Spleen (tissue), 11 donors: Measurements from ENCODE around the gene NAT10. TPM values are rescaled to one million over a fixed set of nuclear protein-coding genes. Genes with fewer than 3 reads are reported as not detected.

Source experiments
- DNase-seq: peaks from one replicate; pipeline ENCODE4 v3.0.0-alpha.2; 2020
- H3K27ac ChIP-seq, 8 donors: fragments of 200-600 bp; sonication (generic) in 7 of 8; 1 replicate in 4 of 8; 2 replicates in 4 of 8; pipeline versions ENCODE4 v1.5.0 to v1.8.0; 2016 to 2021; ENCODE audit warnings: inconsistent platforms in 4 of 8, mild to moderate bottlenecking in 4 of 8, moderate library complexity in 1 of 8
- H3K27me3 ChIP-seq, 7 donors: fragments of 200-600 bp; sonication (generic) in 6 of 7; replicated peaks in 1 of 7; 1 replicate in 4 of 7; 2 replicates in 3 of 7; pipeline versions ENCODE4 v1.5.0 to v1.8.0; 2016 to 2021; ENCODE audit warnings: inconsistent platforms in 3 of 7, mild to moderate bottlenecking in 1 of 7
- H3K36me3 ChIP-seq, 6 donors: fragments of 200-600 bp; sonication (generic) in 5 of 6; 1 replicate in 4 of 6; 2 replicates in 2 of 6; pipeline versions ENCODE4 v1.5.0 to v1.8.0; 2016 to 2021; ENCODE audit warnings: inconsistent platforms in 2 of 6
- H3K4me1 ChIP-seq, 6 donors: fragments of 200-600 bp; sonication (generic) in 5 of 6; 1 replicate in 3 of 6; 2 replicates in 3 of 6; pipeline versions ENCODE4 v1.5.0 to v1.8.0; 2016 to 2021; ENCODE audit warnings: inconsistent platforms in 3 of 6
- H3K4me3 ChIP-seq, 8 donors: fragments of 200-600 bp; sonication (generic) in 7 of 8; 1 replicate in 4 of 8; 2 replicates in 4 of 8; pipeline versions ENCODE4 v1.5.0 to v1.8.0; 2016 to 2021; ENCODE audit warnings: inconsistent platforms in 4 of 8, mild to moderate bottlenecking in 4 of 8, moderate library complexity in 2 of 8
- H3K9me3 ChIP-seq, 8 donors: fragments of 200-600 bp; sonication (generic) in 7 of 8; 1 replicate in 4 of 8; 2 replicates in 4 of 8; pipeline versions ENCODE4 v1.5.0 to v1.8.0; 2016 to 2021; ENCODE audit warnings: inconsistent platforms in 4 of 8
- POLR2A ChIP-seq, 3 donors: fragments of 450-650 bp; IDR thresholded peaks; one replicate each; pipeline ENCODE4 v1.5.1; 2017; ENCODE audit warnings: antibody characterized with exemption in 3 of 3, mild to moderate bottlenecking in 1 of 3
- POLR2AphosphoS5 ChIP-seq, 3 donors: sonication (generic); formaldehyde crosslinking; IDR thresholded peaks; one replicate each; pipeline ENCODE4 v1.5.1; 2017; ENCODE audit warnings: antibody characterized with exemption in 3 of 3
- WGBS, 5 donors: extraction: QIAGEN DNeasy Blood & Tissue Kit in 3 of 5; methylation state at CpG; one replicate each; pipeline versions ENCODE4 v1.1.5 to v1.1.7; 2013 to 2018; 5-methylcytosine and 5-hydroxymethylcytosine counted together
- intact Hi-C: fragments of 100-400 bp; cut with DNase I; formaldehyde crosslinking; loops from one replicate; pipeline ENCODE4 v1.15.0; 2023; ENCODE audit warnings: low total_unique reads
- polyA plus RNA-seq, 3 donors: library from polyadenylated mRNA; stranded (reverse); fragments of 200-250 nt; gene quantifications; one replicate each; pipeline ENCODE4 v1.2.1, GENCODE V29; 2013
- total RNA-seq, 7 donors: library from RNA; depleted of rRNA in 3 of 7; stranded (reverse); fragments of >200 nt in 3 of 7; fragmentation: NEBNext Ultra II Directional in 4 of 7; extraction: Animal tissue kit (Norgen Biotek cat#: 25700) in 4 of 7; gene quantifications; one replicate each; pipeline versions ENCODE4 v1.1.0 to v1.2.1, GENCODE V29; 2016 to 2021
- TF ChIP-seq, protein P1 (sequence below), 11 experiments: fragments of 200-600 bp in 7 of 11; fragments of 450-650 bp in 4 of 11; sonication (generic) in 4 of 11; IDR thresholded peaks in 8 of 11; conservative IDR thresholded peaks in 3 of 11; 1 replicate in 7 of 11; 2 replicates in 4 of 11; pipeline versions ENCODE4 v1.4.0 to v1.8.0; 2016 to 2021; ENCODE audit warnings: antibody characterized with exemption in 11 of 11, inconsistent platforms in 4 of 11, mild to moderate bottlenecking in 1 of 11
- donor health status: healthy with polysubstance abuse.
- donor health status: DM: no; HTN: no; CAD: no; lungs with moderate emphysema.
- donor health status: DM: no; HTN: no; CAD: no.
- donor health status: Bipolar disorder and iron deficiency.
- donor health status: healthy.
- donor health status: DM: no; HTN: no; CAD: no.
- donor health status: DM: yes; HTN: yes; CAD: no.

NAT10 gene
- total and polyA plus RNA-seq, 10 donors: 27.6 to 64.5 (median 38.3) TPM

DNA sequence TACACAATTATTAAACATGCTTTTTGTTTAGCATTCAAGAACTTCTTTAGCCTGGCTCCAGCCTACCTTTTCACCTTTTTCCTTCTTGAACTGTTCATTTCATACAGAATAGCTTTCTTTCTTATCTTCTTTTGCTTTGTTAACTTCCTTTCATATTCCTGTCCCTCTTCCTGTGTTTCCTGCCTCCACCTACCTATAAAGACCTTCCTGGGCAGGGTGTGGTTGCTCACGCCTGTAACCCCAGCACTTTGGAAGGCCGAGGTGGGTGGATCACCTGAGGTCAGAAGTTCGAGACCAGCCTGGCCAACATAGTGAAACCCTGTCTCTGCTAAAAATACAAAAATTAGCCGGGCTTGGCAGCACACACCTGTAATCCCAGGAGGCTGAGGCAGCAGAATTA is 31.0 kb upstream of the NAT10 start:
- Histone ChIP-seq H3K9me3 (no peaks in the 10 kb centered on the region), H3K27me3 (no peaks in the 10 kb centered on the region), H3K4me1 (peaks cover 0 to 61% (median 34%) of the 10 kb centered on the region in 6 donors), H3K36me3 (peaks cover 8 to 91% (median 67%) of the 10 kb centered on the region in 6 donors), H3K27ac (peak overlapping the region in 6 of 8 donors; percentile 2 to 70 (median 33)), H3K4me3 (no peak overlapping the region)
- intact Hi-C loops: no loop called here
- WGBS, 5 donors: 44 to 68% (median 58%) methylated on average over 4 of the region's 4 CpGs
- DNase-seq: no peak
- TF ChIP-seq POLR2A (IDR thresholded peaks at IDR 0.05) (no peak), POLR2AphosphoS5 (IDR thresholded peaks at IDR 0.05) (no peak)
- TF ChIP-seq, protein P1, sequence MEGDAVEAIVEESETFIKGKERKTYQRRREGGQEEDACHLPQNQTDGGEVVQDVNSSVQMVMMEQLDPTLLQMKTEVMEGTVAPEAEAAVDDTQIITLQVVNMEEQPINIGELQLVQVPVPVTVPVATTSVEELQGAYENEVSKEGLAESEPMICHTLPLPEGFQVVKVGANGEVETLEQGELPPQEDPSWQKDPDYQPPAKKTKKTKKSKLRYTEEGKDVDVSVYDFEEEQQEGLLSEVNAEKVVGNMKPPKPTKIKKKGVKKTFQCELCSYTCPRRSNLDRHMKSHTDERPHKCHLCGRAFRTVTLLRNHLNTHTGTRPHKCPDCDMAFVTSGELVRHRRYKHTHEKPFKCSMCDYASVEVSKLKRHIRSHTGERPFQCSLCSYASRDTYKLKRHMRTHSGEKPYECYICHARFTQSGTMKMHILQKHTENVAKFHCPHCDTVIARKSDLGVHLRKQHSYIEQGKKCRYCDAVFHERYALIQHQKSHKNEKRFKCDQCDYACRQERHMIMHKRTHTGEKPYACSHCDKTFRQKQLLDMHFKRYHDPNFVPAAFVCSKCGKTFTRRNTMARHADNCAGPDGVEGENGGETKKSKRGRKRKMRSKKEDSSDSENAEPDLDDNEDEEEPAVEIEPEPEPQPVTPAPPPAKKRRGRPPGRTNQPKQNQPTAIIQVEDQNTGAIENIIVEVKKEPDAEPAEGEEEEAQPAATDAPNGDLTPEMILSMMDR (IDR thresholded peaks at IDR 0.05 in 8 of 11, conservative IDR thresholded peaks at IDR 0.05 in 3 of 11): no peak

DNA sequence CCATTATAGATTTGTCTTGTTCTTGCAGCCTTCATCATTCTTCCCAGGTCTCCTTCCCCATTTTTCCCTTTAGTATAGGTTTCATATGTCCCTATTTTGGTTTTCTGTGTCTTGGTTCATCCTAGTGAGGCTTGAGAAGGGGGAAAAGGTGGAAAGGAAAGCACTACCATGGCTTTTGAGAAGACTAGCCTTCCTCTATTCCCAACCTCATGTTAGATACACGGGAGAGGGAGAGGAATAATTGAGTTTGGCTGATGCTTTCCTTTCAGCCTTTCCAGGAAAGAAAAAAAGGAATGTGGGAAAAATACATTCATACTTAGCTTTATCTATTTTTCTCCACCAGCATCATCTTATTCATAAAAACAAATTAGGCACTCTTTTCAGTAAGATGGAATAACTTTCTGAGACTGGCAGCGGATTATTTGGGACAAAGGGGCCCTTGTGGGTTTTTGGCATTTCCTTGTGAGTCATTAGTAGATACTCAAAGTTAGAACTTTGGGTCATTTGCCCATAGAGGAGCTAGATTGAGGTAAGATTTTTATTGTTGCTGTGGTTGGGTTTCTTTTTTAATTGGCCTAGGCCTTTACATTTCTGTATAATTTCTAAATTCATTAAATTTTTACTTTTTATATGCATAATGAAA is 30.1 kb upstream of the NAT10 start:
- intact Hi-C loops: no loop called here
- WGBS, 5 donors: 75 to 89% (median 84%) methylated on average over 2 of the region's 2 CpGs
- H3K4me3 ChIP-seq: no peak overlapping the region
- no peaks in the 10 kb centered on the region for H3K27me3 ChIP-seq
- no peak for DNase-seq
- H3K4me1 ChIP-seq: peaks cover 0 to 54% (median 30%) of the 10 kb centered on the region in 6 donors
- H3K9me3 ChIP-seq: no peaks in the 10 kb centered on the region
- peak overlapping the region in 5 of 8 donors; percentile 2 to 70 (median 39) for H3K27ac ChIP-seq
- H3K36me3 ChIP-seq: peaks cover 8 to 100% (median 75%) of the 10 kb centered on the region in 6 donors
- TF ChIP-seq POLR2AphosphoS5 (IDR thresholded peaks at IDR 0.05): no peak
- no peak for TF ChIP-seq POLR2A (IDR thresholded peaks at IDR 0.05)
- TF ChIP-seq, protein P1 (IDR thresholded peaks at IDR 0.05 in 8 of 11, conservative IDR thresholded peaks at IDR 0.05 in 3 of 11): no peak

DNA sequence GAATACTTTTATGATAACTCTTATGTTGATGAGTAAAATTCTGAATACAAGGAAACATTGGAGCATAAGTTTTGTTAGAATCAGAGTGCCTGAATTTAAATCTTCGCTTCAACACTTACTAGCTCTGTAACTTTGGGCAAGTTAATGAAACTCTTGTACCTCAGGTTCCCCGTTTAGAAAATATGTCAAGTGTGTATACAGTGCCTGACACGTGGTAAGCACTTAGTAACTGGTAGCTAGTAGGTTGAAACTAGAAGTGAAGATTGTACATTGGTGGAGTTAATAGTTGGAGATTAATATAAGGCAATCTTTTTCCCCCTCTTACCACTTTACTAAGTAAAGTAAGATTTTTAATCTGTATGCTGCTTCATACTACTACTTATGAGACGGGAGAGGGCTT is 24.8 kb upstream of the NAT10 start:
- H3K27me3 ChIP-seq: no peaks in the 10 kb centered on the region
- TF ChIP-seq POLR2A (IDR thresholded peaks at IDR 0.05) (no peak), POLR2AphosphoS5 (IDR thresholded peaks at IDR 0.05) (no peak)
- TF ChIP-seq, protein P1 (IDR thresholded peaks at IDR 0.05 in 8 of 11, conservative IDR thresholded peaks at IDR 0.05 in 3 of 11): no peak
- 81 to 94% (median 89%) methylated on average over 4 of the region's 4 CpGs for WGBS, 5 donors
- H3K4me1 ChIP-seq: peaks cover 0 to 4% (median 2%) of the 10 kb centered on the region in 6 donors
- no peak overlapping the region for H3K27ac ChIP-seq
- peaks cover 4 to 100% (median 90%) of the 10 kb centered on the region in 6 donors for H3K36me3 ChIP-seq
- no peaks in the 10 kb centered on the region for H3K9me3 ChIP-seq
- no peak for DNase-seq
- no peak overlapping the region for H3K4me3 ChIP-seq
- intact Hi-C loops: no loop called here

DNA sequence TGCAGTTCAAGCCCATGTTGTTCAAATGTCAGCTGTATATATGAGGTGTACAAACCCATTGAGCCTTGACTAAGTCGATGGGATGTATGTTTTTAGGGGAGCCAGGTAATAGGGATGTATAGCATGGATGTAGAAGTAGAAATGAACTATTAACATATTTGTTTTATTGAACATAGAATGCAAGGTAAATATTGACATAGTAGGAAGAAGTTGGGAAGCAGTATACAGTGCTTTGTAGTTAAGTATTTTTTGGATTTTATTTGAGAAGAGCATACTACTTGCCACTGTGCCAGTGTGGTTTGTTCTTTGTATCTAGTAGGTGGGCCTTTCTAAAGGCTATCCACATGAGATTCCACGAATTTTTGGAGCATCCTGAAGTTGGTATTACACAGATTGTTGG is 20.8 kb upstream of the NAT10 start:
- no peaks in the 10 kb centered on the region for H3K27me3 ChIP-seq
- WGBS, 5 donors: 87 to 94% (median 91%) methylated on average over 2 of the region's 2 CpGs
- no peaks in the 10 kb centered on the region for H3K9me3 ChIP-seq
- peaks cover 0 to 18% (median 0%) of the 10 kb centered on the region in 6 donors for H3K4me1 ChIP-seq
- H3K4me3 ChIP-seq: no peak overlapping the region
- H3K27ac ChIP-seq: no peak overlapping the region
- DNase-seq: no peak
- TF ChIP-seq POLR2A (IDR thresholded peaks at IDR 0.05) (no peak), POLR2AphosphoS5 (IDR thresholded peaks at IDR 0.05) (no peak)
- TF ChIP-seq, protein P1 (IDR thresholded peaks at IDR 0.05 in 8 of 11, conservative IDR thresholded peaks at IDR 0.05 in 3 of 11): no peak
- peaks cover 2 to 100% (median 92%) of the 10 kb centered on the region in 6 donors for H3K36me3 ChIP-seq
- intact Hi-C loops: no loop called here
